GM21529 (cell line): ENCODE measurements around the gene CTU1.
"Not testable (repeated sequence)": the region's sequence is repeated elsewhere in the genome, so short reads cannot be mapped to it uniquely, and the experiment has no call there.

Experiments used
- ATAC-seq: cut with Tn5 transposase; IDR thresholded peaks from one replicate; pipeline ENCODE4 v1.9.1; 2021; ENCODE audit not compliant: unreplicated experiment

Gene CTU1

DNA sequence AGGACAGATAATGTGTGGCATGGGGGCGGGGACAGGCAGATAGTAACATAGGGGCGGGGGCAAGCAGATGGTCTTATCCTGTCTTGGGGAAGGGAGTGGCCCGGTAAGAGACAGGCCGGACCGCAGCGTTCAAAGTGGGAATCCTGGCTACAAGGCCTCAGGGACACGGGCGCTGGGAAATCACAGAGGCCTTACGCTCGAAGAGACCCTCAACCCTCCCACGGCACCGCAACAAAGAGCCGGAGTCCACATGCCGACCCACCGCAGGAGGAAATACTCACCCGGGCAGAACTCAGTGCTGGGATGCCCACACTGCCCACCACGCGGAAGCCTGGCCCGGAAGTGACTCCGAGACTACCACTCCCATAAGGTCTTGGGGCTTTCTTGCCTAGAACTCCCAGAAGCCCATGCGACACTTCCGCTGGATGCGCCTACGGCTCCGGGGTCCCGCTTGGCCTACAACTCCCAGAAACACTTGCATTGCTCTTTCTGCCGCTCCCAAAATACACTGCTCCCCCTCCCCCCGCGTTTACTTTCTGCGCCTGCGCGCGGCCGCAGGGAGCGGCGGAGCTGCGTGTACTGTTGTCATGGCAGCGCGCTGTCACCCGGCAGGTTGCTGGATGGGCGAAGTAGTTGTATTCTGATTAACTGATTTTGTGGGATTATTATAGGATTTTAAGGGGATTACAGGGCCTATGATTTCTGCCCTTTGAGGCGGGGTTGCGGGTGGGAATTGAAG is at the start of gene CTU1:
CTU1 (minus strand) TSS at position 344 of the 739 bp plus-strand sequence. CDS start 3,840 bp downstream, outside the sequence.
- ATAC-seq, result peak; percentile 93

DNA sequence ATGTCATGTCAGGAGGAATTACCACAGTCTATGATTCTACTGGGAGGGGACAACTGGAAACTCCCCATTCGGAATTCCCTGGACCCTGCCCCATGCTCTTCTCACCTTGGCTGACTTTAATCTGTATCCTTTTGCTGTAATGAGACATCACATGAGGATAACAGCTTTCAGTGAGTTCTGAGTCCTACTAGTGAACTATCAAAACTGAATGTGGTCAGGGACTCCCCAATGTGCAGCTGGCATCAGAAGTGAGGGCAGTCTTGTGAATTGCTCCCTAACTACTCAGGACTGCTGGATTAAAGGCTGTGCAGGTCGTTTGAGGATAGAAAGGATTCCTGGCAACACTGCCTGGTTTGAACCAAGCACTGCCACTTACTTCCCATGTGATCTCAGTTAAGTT is 49.1 kb upstream of the CTU1 start:
- no peak for ATAC-seq

DNA sequence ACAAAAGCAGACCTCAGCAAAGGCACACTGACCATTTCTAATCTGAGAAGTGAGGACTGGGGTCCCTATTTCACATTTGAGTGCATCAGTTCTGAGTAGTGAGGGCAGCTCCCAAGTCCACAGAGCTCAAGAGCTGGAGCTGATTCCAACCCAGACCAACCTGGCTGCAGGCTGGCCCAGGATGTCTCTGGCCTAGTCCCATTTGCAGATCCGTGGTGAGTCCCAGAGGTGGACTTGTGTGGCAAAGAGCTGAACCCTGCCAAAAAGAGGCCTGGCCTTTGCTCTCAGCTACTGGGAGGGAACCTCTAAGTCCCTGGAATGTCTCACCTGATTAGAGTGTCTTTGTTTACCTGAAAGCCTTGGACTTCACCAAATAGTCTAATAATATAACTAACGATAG is 48.5 kb upstream of the CTU1 start:
- ATAC-seq, result no peak

DNA sequence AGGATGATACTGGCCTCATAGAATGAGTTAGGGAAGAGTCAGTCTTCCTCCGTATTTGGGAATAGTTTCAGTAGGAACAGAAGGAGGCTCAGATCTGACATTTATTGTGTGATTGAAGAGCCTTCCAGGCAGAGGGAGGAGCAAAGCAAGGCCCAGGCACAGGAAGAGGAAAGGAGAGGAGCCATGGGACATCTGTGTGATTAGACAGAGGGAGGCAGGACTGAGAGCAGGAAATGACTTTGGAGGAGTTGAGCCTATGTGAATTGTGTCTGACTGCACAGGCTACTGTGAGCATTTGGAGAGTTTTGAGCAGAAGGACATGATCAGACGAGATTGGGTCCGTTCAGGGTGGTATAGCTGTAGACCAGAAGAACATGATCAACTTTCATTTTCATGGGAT is 42.4 kb upstream of the CTU1 start:
- no peak for ATAC-seq

DNA sequence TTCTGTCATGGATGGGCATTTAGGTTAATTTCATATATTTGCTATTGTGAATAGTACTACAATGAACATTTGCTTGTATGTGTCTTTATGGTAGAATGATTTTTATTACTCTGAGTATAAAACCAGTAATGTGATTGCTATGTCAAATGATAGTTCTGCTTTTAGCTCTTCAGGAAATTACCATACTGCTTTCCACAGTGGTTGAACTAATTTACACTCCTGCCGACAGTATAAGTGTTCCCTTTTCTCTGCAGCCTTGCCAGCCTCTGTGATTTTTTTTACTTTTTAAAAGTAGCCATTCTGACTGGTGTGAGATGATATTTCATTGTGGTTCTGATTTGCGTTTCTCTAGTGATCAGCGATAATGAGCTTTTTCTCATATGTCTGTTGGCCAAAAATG is 40.4 kb upstream of the CTU1 start:
- no peak for ATAC-seq

DNA sequence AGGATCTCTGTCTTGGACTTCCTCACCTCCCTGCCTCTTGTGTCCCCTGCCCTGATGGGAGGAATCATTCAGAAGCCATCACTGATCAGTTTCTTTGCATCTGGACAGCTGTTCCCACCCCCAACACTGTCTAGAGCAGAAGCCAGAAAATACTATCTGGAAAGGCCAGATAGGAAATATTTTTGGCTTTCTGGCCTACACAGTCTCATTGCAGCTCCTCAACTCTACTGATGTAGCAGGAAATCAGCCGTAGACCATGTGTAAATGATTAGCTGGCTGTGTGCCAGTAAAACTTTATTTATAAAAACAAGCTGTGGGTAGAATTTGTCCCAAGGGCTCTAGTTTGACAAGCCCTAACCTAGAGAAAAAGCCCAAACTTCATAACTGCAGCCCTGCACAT is 39.5 kb upstream of the CTU1 start:
- ATAC-seq, result no peak

DNA sequence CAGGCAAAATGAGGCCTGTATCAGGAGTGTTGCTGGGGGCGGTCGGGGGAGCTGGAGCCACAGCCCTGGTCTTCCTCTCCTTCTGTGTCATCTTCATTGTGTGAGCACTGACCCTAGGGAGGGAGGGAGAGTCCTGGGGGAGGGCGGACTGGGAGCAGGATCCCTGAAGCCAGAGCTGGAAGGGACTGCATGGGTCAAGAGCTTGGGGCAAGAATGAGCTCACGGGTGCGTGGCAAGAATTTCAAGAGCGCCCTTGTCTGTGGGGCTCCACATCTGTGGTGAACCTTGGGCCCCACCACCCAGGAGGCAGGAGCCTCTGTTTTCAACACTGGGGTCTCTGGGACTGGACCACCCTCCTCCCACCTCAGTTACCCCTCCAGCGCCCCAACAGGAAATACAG is 38.5 kb upstream of the CTU1 start:
- no peak for ATAC-seq

DNA sequence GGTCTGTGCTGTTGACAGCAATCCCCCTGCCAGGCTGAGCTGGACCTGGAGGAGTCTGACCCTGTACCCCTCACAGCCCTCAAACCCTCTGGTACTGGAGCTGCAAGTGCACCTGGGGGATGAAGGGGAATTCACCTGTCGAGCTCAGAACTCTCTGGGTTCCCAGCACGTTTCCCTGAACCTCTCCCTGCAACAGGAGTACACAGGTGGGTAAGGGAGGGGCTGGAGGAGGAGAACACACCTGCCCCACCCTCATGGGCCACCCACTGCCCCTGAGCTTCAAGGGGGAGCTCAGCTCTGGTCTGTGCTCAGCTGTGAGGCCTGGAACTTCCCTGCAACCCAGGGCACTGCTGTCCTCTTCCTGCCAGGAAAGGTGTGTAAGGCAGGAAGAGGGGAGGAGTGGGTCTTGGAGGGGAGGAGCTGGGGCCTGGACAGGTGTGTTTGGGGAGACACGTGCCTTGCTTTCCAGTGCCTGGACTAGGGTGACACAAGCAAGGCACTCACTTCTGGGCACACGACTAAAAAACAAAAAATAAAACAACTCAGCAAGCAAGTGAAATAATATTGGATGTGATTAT is 37.8 kb upstream of the CTU1 start:
- no peak for ATAC-seq

DNA sequence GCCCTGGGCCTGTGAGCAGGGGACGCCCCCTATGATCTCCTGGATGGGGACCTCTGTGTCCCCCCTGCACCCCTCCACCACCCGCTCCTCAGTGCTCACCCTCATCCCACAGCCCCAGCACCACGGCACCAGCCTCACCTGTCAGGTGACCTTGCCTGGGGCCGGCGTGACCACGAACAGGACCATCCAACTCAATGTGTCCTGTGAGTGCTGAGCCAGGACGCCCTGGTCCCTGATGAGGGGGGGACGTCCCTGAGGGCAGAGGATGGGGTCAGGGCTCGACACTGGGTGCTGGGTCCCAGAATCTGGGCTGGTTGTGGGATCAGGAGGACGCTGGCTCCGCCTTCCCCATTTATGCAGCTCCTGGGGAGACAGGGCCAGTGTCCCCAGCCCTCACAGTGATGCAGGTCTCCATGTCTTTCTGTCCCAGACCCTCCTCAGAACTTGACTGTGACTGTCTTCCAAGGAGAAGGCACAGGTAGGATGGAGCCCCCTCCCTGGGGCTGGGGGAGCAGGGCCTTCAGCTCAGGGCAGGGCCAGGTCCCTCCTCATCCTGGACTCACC is 36.4 kb upstream of the CTU1 start:
- no peak for ATAC-seq

DNA sequence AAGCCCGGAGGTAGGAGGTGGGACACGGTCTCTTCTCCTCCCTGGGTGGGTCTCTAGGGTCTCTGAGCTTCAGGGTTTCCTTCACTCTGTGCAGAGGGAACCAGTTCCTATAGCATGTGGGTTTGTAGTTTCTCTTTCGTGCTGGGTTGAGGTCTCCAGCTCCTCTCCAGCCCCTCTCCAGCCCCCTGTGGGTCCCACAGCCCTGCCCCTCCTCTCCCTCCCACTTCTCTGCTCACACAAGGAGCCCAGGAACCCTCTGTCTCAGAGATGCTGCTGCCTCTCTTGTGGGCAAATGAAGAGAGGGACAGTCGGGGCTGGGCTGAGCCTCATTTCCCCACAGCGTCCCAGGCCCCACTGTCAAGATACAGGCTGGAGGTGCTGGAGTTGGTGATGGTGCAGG is 35.3 kb upstream of the CTU1 start:
- ATAC-seq, result no peak

DNA sequence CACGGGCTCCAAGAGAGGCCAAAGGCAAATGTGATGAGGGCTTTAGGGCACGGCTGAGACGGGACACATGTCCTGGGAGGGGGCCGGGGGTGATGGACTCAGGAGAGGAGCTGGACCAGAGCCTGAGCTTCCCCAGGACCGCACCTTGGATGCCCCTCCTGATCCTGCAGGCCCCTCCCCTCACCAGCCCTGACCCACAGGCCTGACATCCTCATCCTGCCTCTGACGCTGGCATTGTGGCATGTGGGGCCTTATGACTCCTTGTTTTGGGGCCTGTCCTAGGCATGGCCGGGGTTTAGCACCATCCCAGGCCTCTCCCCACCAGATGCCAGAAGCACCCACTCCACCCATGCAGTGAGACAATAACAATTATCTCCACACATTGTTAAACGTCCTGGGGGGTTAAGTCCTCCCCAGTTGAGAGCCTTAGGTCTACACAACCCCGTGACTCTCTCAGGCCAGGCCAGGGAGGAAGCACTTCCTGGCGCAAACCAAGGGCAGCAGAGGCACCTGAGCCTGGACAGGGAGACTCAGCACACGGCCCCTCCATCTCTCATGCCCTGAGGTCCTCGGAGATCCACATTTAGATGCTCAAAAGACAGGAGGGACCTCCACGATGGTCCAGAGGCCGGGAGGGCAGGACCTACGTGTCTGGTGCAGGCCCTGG is 34.7 kb upstream of the CTU1 start:
- ATAC-seq, result not testable (repeated sequence)

DNA sequence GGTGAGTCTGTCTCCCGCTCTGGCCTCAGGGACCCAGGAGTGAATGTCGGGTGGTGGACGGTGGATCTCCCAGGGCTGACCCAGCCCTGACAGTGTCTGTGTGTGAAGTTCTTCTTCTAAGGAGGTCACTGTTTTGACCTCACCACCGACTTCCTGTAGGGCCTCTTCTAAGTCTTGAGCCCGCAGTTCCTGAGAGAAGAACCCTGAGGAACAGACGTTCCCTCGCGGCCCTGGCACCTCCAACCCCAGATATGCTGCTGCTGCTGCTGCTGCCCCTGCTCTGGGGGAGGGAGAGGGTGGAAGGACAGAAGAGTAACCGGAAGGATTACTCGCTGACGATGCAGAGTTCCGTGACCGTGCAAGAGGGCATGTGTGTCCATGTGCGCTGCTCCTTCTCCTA is 33.9 kb upstream of the CTU1 start, which contains the start of gene SIGLEC7:
SIGLEC7 (plus strand) TSS at position 183 of the 400 bp plus-strand sequence; CDS start at position 252, 69 bp downstream.
- ATAC-seq, result no peak

DNA sequence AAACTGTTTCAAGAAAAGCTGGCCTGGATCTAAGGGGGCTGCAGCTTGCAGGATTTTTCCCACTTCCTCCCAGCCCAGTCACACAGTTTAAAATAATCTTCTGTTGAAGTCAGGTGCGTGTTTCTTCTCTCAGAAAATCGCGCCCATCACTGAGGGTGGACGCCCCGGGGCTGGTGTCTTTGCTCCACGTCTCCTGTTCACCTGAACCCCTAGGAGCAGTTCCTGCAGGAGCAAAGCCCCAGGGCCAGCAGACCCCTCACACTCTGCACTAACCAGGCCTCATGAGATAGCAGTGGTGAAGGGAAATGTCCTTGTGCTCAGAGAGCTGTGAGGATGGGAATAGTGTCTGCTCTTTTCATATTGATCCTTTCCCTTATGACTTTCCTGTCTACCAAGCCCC is 33.0 kb upstream of the CTU1 start:
- ATAC-seq, result no peak

DNA sequence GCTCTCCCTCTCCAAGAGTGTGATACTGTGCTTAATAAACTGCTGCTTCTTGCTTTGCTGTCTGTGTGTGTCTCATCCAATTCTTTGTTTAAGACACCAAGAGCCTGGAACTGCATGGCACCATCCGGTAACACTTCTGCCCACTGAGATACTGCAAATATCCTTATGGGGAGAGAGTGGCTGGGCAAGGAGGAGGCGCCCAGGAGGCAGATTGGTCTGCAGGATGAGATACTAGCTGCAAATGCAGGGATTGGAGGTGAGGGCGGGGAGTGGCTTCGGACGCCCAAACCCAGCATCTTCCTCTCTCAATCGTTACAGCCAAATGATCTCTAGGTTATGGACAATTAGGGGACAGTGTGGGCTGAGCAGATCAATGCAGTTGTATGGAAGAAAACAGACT is 32.2 kb upstream of the CTU1 start:
- ATAC-seq, result no peak

DNA sequence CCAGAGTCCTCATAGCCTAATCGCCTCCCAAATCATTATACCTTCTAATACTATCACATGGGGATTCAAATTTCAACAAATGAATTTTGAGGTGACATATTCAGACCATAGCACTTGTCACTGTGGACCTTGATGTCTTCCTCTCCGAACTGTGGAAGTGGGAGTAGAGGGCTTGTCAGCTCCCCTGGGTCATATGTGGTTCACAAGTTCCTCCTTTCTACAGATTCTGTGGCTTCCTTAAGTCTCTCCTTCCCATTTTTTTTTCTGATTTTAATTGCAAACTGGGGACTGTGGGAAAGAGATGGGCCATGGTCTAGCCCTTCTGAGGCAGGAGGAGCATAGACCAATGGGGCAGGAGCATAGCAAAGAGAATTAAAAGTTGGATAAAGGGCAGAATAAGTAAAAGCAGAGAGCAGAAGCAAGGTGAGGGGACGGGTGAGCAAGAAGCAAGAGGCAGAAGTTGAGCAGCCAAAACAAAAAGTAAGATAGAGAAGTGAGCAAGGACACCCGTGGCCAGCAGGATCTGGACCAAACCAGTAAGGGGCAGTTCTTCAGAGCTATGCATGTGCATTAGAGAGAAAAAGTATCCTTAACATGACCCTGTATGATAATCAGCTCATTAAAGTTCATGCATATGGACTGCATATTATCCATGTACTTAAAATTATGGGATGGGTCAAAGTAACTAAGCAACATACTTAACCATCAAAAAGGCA is 31.2 kb upstream of the CTU1 start:
- no peak for ATAC-seq

DNA sequence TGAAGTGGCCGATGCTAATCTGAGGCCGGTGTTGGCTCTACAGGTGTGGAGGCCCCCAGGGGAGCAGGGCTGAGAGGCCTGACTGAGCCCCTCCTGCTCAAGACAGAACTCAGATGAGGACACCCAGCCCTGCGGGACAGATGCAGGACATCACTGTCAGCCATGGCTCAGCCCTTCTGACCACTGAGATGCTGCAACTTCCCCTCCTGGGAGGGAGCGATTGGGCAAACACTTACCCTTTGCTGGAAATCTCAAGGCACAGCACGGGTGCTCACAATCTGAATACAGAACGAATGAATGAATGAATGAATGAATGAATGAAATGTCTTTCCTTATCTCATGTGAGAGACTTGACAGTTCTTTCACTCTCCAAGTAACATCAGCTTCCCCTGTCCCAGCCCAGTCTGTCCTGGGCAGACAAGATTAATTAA is 30.4 kb upstream of the CTU1 start:
- no peak for ATAC-seq

DNA sequence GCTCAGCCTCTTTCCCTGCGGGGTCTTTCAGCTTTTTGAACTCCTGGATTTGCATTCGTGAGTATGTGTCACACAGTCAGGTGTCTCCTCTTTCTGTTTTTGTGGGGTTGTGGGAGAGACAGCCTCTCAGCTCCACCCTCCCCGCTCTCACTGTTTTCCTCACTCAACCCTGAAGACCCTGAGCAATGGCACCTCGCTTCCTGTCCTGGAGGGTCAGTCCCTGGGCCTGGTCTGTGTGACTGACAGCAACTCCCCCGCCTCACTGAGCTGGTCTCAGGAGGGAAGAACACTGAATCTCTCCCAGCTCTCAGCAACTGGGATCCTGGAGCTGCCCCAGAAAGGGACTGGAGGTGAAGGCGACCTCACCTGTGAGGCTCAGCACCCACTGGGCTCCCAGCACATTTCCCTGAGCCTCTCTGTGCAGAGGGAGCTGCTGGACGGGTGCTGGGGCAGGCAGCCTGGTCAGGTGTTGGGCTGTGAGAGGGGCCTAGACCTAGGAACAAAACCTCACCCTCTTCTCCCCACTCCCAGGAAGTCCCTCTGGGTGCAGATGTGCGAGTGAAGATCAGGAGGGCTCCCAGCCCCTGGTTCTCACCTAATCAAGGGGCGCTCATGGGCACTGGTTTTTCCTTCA is 29.7 kb upstream of the CTU1 start:
- no peak for ATAC-seq

DNA sequence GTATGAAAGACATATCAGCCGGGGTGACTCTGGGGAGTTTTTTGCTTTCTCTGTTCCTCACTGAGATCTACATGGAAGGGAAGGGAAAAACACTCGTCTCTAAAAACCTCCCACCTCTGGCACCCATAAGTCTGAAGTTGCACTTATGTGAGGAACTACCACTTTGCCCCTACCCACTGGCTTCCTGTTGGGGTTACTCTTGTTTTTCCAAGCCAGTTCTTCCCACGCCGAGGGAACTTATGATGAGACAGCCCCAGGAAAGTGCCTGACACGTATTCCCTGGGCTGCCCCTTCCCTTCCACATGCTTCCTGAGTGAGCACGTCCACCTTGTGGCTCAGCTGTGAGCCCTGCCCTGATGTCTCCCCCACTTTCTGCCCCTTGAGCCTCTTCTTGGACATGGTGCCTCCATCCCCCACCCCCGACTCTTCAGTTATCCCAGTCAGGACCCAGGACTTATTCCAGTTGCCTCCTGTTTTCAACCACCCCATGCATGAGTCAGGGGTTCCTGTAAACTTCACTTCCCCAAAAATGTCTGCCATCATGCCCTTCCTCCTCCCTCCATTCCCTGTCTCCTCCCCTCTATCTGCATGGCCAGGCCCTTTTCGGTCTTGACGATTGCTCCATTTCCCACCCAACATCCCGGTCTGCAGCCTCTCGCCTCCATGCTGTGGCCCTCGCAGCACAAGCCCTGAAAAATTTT is 28.8 kb upstream of the CTU1 start:
- no peak for ATAC-seq

DNA sequence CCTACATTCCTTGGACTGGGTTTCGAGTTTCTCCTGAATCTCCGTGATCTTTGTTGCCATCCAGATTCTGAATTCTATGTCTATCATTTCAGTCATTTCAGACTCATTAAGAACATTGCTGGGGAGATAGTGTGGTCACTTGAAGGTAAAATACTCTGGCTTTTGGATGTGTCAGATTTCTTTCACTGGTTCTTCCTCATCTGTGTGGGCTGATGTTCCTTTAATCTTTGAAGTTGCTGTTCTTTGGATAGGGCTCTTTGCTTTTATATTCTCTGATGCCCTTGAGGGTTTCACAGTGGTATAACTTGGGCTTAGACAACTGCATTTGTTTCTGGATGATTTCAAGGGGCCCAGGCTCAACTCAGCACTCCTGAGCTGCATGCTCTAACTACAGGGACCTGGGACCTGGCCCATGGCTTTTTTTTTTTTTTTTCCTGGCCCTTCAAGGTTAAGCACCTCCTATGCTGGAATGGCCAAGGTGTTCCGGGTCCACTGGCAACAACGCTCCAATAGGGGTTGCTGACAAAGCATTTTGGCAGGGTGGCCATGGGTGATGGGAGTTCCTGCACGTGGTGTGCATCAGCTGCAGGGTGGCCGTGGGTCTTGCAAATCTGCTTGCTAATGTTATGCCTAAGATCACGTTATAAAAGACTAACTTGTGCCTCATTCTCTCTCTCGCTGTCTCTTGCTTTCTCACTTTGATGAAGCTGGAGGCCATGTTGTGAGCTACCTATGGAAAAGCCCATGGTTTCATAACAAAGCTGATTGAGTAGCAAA is 28.0 kb upstream of the CTU1 start:
- ATAC-seq, result no peak
